ENCODE data around the gene REN.

DNA sequence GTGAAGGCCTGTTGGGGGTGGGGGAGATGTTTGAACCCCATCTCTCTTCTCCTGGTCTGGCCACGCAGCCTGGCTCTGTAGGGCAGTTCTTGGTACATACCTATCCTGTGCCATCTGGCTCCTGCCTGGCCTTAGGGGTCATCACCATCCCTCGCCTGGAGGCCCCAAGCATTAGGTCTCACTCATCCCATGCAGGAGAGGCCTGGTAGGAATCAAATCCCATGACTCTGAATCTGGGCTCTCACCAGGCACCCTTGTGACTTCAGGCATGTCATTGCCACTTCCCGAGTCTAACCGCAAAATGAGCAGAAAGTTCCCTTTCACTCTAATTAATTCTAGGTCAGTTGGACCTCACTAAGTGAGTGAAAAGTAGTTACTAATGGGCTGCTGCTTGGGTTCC, 51.5 kb downstream of the REN start:
- TF ChIP-seq POLR2A (IDR thresholded peaks at IDR 0.05) (no peak), CTCF (IDR thresholded peaks at IDR 0.05) (no peak)

Data from testis (tissue), 2 donors.